Measurements from ENCODE around the gene CDC42SE1.

CDC42SE1 gene, protein sequence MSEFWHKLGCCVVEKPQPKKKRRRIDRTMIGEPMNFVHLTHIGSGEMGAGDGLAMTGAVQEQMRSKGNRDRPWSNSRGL

DNA sequence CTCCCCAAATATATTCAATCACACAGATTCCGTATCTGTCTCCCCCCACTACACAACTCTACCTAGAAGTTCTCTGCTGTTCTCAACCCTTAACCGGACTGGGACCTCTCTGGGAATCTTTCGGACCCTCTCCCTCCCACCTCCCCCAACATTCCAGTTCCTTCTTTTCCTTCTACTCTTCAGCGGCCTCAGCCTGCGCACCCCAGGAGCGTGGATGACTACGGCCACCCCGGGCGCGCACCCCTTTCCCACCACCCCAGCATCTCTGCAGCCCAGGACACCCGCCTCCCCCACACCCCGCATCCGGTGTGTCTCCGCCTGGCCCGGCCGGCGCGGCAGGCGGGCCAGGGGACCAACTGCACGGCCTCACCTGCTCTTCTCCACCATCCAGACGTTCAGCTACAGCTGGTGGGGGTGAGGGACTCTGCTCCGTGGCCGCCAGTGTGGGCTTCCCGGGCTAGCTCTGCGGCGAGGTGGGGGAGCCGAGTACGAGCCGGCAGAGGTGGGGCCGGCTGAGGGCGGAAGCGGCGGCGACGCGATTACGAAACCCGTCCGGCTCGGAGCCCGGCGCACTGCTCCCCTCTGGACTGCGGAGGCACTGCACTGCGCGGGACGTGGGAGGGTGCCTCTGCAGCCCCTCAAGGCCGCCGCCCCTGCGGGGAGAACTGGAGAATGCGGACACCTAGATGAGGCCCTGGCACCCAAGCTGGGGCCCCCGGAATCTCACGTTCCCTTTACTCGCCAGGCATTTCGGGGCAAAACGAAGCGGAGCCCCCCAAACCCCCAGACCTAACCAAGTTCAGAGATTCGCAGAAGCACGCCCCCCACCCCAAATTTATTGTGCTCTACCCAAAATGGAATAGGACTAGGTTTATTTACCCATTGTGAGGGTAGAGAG is at the start of gene CDC42SE1:
CDC42SE1 (minus strand) TSS at position 514 of the 898 bp plus-strand sequence. CDS start 3,892 bp downstream, outside the sequence.
- H3K9ac ChIP-seq = peak within 1 kb of the TSS; percentile 84
- peak within 1 kb of the TSS; percentile 100 for H3K4me3 ChIP-seq (ENCODE audit: low read depth, low read length)
- H3K79me2 ChIP-seq = peaks cover 20% of the 10 kb centered on the region
- H3K4me1 ChIP-seq = peaks cover 22% of the 10 kb centered on the region
- peak within 1 kb of the TSS; percentile 96 for H3K4me2 ChIP-seq (ENCODE audit: low read length)
- no peaks in the 10 kb centered on the region for H3K9me3 ChIP-seq (ENCODE audit: control insufficient read depth, low read length)
- TF ChIP-seq, protein P1, sequence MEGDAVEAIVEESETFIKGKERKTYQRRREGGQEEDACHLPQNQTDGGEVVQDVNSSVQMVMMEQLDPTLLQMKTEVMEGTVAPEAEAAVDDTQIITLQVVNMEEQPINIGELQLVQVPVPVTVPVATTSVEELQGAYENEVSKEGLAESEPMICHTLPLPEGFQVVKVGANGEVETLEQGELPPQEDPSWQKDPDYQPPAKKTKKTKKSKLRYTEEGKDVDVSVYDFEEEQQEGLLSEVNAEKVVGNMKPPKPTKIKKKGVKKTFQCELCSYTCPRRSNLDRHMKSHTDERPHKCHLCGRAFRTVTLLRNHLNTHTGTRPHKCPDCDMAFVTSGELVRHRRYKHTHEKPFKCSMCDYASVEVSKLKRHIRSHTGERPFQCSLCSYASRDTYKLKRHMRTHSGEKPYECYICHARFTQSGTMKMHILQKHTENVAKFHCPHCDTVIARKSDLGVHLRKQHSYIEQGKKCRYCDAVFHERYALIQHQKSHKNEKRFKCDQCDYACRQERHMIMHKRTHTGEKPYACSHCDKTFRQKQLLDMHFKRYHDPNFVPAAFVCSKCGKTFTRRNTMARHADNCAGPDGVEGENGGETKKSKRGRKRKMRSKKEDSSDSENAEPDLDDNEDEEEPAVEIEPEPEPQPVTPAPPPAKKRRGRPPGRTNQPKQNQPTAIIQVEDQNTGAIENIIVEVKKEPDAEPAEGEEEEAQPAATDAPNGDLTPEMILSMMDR (IDR thresholded peaks at IDR 0.05) = peak; percentile 71
- H3K27ac ChIP-seq = peak within 1 kb of the TSS; percentile 98
- H3K27me3 ChIP-seq (ENCODE audit: control insufficient read depth, insufficient read depth, low read length) = no peaks in the 10 kb centered on the region
- H3K36me3 ChIP-seq (ENCODE audit: control insufficient read depth, insufficient read depth, low read length) = no peaks in the 10 kb centered on the region
- H2AFZ ChIP-seq = peak within 1 kb of the TSS; percentile 83

DNA sequence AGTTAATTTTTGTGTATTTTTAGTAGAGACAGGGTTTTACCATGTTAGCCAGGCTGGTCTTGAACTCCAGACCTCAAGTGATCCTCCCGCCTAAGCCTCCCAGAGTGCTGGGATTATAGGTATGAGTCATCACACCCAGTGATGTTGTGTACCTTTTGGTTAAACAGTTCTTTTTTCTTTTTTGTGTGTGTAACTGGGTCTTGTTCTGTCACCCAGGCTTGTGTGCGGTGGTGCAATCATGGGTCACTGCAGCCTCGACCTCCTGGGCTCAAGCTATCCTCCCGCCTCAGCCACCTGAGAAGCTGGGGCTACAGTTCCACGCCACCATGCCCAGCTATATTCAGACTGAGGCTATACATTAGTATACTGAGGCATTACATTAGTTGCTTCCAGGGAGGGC is 48.9 kb upstream of the CDC42SE1 start:
- Histone ChIP-seq H3K9ac (no peak overlapping the region), H3K27me3 (ENCODE audit: control insufficient read depth, insufficient read depth, low read length) (no peaks in the 10 kb centered on the region), H3K4me2 (ENCODE audit: low read length) (no peak overlapping the region), H3K79me2 (no peaks in the 10 kb centered on the region), H3K4me1 (no peaks in the 10 kb centered on the region), H3K27ac (no peak overlapping the region), H3K9me3 (ENCODE audit: control insufficient read depth, low read length) (no peaks in the 10 kb centered on the region), H3K36me3 (ENCODE audit: control insufficient read depth, insufficient read depth, low read length) (no peaks in the 10 kb centered on the region), H3K4me3 (ENCODE audit: low read depth, low read length) (no peak overlapping the region), H2AFZ (no peak overlapping the region)
- TF ChIP-seq, protein P1 (IDR thresholded peaks at IDR 0.05) = no peak

DNA sequence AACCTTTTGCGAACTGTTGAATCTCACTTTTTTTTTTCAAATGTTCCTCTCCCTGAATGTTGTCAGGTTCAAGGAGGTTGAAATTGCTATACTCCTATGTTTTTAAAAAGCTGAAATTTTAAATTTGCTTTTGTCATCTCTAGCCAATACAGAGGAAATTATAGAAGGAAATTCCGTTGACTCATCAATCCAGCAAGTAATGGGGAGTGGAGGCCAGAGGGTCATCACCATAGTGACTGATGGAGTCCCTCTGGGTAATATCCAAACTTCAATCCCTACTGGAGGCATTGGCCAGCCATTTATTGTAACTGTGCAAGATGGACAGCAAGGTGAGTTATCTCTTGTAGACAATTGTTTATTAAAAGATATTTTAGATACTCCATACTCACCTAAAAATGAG is 47.5 kb upstream of the CDC42SE1 start:
- Histone ChIP-seq H3K4me2 (ENCODE audit: low read length) (no peak overlapping the region), H2AFZ (no peak overlapping the region), H3K36me3 (ENCODE audit: control insufficient read depth, insufficient read depth, low read length) (no peaks in the 10 kb centered on the region), H3K9ac (no peak overlapping the region), H3K9me3 (ENCODE audit: control insufficient read depth, low read length) (no peaks in the 10 kb centered on the region), H3K27ac (no peak overlapping the region), H3K4me3 (ENCODE audit: low read depth, low read length) (no peak overlapping the region), H3K79me2 (no peaks in the 10 kb centered on the region), H3K27me3 (ENCODE audit: control insufficient read depth, insufficient read depth, low read length) (no peaks in the 10 kb centered on the region), H3K4me1 (no peaks in the 10 kb centered on the region)
- TF ChIP-seq, protein P1 (IDR thresholded peaks at IDR 0.05) = no peak

DNA sequence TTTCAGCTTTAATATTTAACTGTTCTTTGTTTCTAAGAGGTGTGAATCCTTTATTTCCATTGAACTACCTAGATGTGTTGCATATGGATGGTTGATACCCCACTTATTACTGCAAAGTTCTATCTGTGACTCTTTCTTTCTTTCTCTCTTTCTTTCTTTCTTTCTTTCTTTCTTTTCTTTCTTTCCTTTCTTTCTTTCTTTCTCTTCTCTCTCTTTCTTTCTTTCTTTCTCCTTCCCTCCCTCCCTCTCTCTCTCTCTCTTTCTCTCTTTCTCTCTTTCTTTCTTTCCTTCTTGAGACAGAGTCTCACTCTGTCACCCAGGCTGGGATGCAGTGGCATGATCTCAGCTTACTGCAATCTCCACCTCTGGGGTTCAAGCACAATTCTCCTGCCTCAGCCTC is 45.2 kb upstream of the CDC42SE1 start:
- Histone ChIP-seq H3K4me1 (no peaks in the 10 kb centered on the region), H3K9me3 (ENCODE audit: control insufficient read depth, low read length) (no peaks in the 10 kb centered on the region), H3K9ac (no peak overlapping the region), H3K27me3 (ENCODE audit: control insufficient read depth, insufficient read depth, low read length) (no peaks in the 10 kb centered on the region), H3K79me2 (no peaks in the 10 kb centered on the region), H3K27ac (no peak overlapping the region), H3K4me3 (ENCODE audit: low read depth, low read length) (no peak overlapping the region), H3K36me3 (ENCODE audit: control insufficient read depth, insufficient read depth, low read length) (no peaks in the 10 kb centered on the region), H2AFZ (no peak overlapping the region), H3K4me2 (ENCODE audit: low read length) (no peak overlapping the region)
- TF ChIP-seq, protein P1 (IDR thresholded peaks at IDR 0.05) = no peak
